Smooth muscle cell (in vitro differentiated cells): ENCODE data around the gene HOXC12. TPM values are rescaled to one million over a fixed set of nuclear protein-coding genes. Genes with fewer than 3 reads are reported as not detected.

Experiments
- DNase-seq: peaks from one replicate; lab custom pipeline; 2025; ENCODE audit not compliant: unreplicated experiment; lab: John Stamatoyannopoulos, UW
- H2AFZ ChIP-seq: fragments of 200-600 bp; sonication (generic); 2 replicates; pipeline ENCODE4 v1.6.0; 2016; ENCODE audit warnings: antibody characterized with exemption, low read depth, mild to moderate bottlenecking
- H3F3A ChIP-seq: fragments of 200-600 bp; sonication (generic); 2 replicates; pipeline ENCODE4 v1.6.0; 2017; ENCODE audit warnings: antibody characterized with exemption, low read depth
- H3K27ac ChIP-seq: fragments of 200-600 bp; sonication (generic); 2 replicates; pipeline ENCODE4 v1.5.1; 2016; ENCODE audit warnings: low read depth, mild to moderate bottlenecking
- H3K27me3 ChIP-seq: fragments of 200-600 bp; sonication (generic); 2 replicates; pipeline ENCODE4 v1.6.1; 2016; ENCODE audit warnings: low read depth, mild to moderate bottlenecking
- H3K36me3 ChIP-seq: fragments of 200-600 bp; sonication (generic); 2 replicates; pipeline ENCODE4 v1.5.1; 2016; ENCODE audit warnings: low read depth
- H3K4me1 ChIP-seq: fragments of 200-600 bp; sonication (generic); 2 replicates; pipeline ENCODE4 v1.5.1; 2016; ENCODE audit warnings: low read depth
- H3K4me2 ChIP-seq: fragments of 200-600 bp; sonication (generic); 2 replicates; pipeline ENCODE4 v1.6.0; 2016; ENCODE audit warnings: mild to moderate bottlenecking
- H3K4me3 ChIP-seq: fragments of 200-600 bp; sonication (generic); 2 replicates; pipeline ENCODE4 v1.5.1; 2016; ENCODE audit warnings: mild to moderate bottlenecking
- H3K79me2 ChIP-seq: fragments of 200-600 bp; sonication (generic); 2 replicates; pipeline ENCODE4 v1.6.0; 2016; ENCODE audit warnings: low read depth, mild to moderate bottlenecking
- H3K9ac ChIP-seq: fragments of 200-600 bp; sonication (generic); 2 replicates; pipeline ENCODE4 v1.6.0; 2016; ENCODE audit warnings: low read depth
- H3K9me3 ChIP-seq: fragments of 200-600 bp; sonication (generic); replicated peaks from 2 replicates; pipeline ENCODE4 v1.5.1; 2016; ENCODE audit warnings: low read depth
- H4K20me1 ChIP-seq: fragments of 200-600 bp; sonication (generic); 2 replicates; pipeline ENCODE4 v1.6.0; 2016; ENCODE audit warnings: low read depth
- CTCF ChIP-seq: fragments of 200-600 bp; sonication (generic); IDR thresholded peaks from 2 replicates; pipeline ENCODE4 v1.5.1; 2017; ENCODE audit warnings: borderline replicate concordance, mild to moderate bottlenecking, antibody characterized with exemption; ENCODE audit not compliant: insufficient read depth, poor library complexity, severe bottlenecking
- WGBS: methylation state at CpG from one replicate; pipeline ENCODE4 v1.1.7; 2016; ENCODE audit warnings: low lambda C conversion rate; 5-methylcytosine and 5-hydroxymethylcytosine counted together
- polyA plus RNA-seq: library from polyadenylated mRNA; unstranded; fragments of >200 nt; fragmentation: Nextera tagmentation; extraction: Ambion mirVana; gene quantifications from 2 replicates; pipeline ENCODE4 v1.2.1, GENCODE V29; 2016
- total RNA-seq: library from RNA; depleted of rRNA; stranded (reverse); fragments of >200 nt; gene quantifications from 2 replicates; pipeline ENCODE4 v1.2.3, GENCODE V29; 2014

HOXC12 gene
- not detected in 2 replicates for total RNA-seq
- polyA plus RNA-seq: 0.32 TPM in 1 of 2 replicates, not detected in the other

- peaks cover 100% of the 10 kb centered on the region for H3K27me3 ChIP-seq
- H3F3A ChIP-seq: peaks cover 4% of the 10 kb centered on the region
- no peaks in the 10 kb centered on the region for H3K4me1 ChIP-seq
- H3K27ac ChIP-seq: no peak within 1 kb of the TSS
- no peaks in the 10 kb centered on the region for H3K9me3 ChIP-seq
- no peak for TF ChIP-seq CTCF
- H3K4me3 ChIP-seq: no peak within 1 kb of the TSS
- no peaks in the 10 kb centered on the region for H4K20me1 ChIP-seq
- no peak for DNase-seq
- H3K79me2 ChIP-seq: no peaks in the 10 kb centered on the region
- H3K4me2 ChIP-seq: no peak within 1 kb of the TSS
- WGBS: 10% methylated on average over 18 of the region's 20 CpGs
- no peak within 1 kb of the TSS for H2AFZ ChIP-seq
- no peak within 1 kb of the TSS for H3K9ac ChIP-seq
- no peaks in the 10 kb centered on the region for H3K36me3 ChIP-seq
Observed at GRCh38 chr12:53954694-53955035, at the start of gene HOXC12. HOXC12 (plus strand) TSS chr12:53954903; CDS start chr12:53954930, 27 bp downstream.

GRCh38 chr12:53907103-53907502 is 47.6 kb upstream of the HOXC12 start:
- Histone ChIP-seq H4K20me1 (no peaks in the 10 kb centered on the region), H3K4me2 (no peak overlapping the region), H3K79me2 (no peaks in the 10 kb centered on the region), H3K27ac (no peak overlapping the region), H3K4me1 (no peaks in the 10 kb centered on the region), H3K36me3 (no peaks in the 10 kb centered on the region), H3K9ac (no peak overlapping the region), H3K27me3 (peaks cover 80% of the 10 kb centered on the region), H3F3A (no peaks in the 10 kb centered on the region), H3K4me3 (no peak overlapping the region), H3K9me3 (no peaks in the 10 kb centered on the region), H2AFZ (no peak overlapping the region)
- DNase-seq: no peak
- WGBS: 62% methylated on average over 3 of the region's 3 CpGs
- no peak for TF ChIP-seq CTCF

- no peak overlapping the region for H3K9ac ChIP-seq
- TF ChIP-seq CTCF: no peak
- H3K27ac ChIP-seq: no peak overlapping the region
- 86% methylated on average over 5 of the region's 5 CpGs for WGBS
- H3K4me1 ChIP-seq: no peaks in the 10 kb centered on the region
- H4K20me1 ChIP-seq: no peaks in the 10 kb centered on the region
- no peaks in the 10 kb centered on the region for H3K9me3 ChIP-seq
- no peak for DNase-seq
- H3K79me2 ChIP-seq: no peaks in the 10 kb centered on the region
- H2AFZ ChIP-seq: no peak overlapping the region
- no peak overlapping the region for H3K4me2 ChIP-seq
- no peaks in the 10 kb centered on the region for H3F3A ChIP-seq
- H3K36me3 ChIP-seq: no peaks in the 10 kb centered on the region
- H3K27me3 ChIP-seq: peaks cover 94% of the 10 kb centered on the region
- no peak overlapping the region for H3K4me3 ChIP-seq
Observed at GRCh38 chr12:53916788-53917655, 37.7 kb upstream of the HOXC12 start.
